OCI-LY1 (cell line): ENCODE measurements around the gene ITPK1.

ENCODE experiments used
- CTCF ChIP-seq: fragments of 200-600 bp; sonication (generic), shearing (Covaris generic); IDR thresholded peaks from 2 replicates; pipeline ENCODE4 v1.5.1; 2017; ENCODE audit warnings: mild to moderate bottlenecking, antibody characterized with exemption, low read length, moderate library complexity, mixed read lengths
- EZH2 ChIP-seq: fragments of 200-600 bp; sonication (generic), shearing (Covaris generic); IDR thresholded peaks from 2 replicates; pipeline ENCODE4 v1.8.0; 2017; ENCODE audit warnings: borderline replicate concordance, mixed run types, mild to moderate bottlenecking, antibody characterized with exemption, low read length, moderate library complexity, mixed read lengths

GRCh38 chr14:93108105-93108504 is 7.6 kb downstream of the ITPK1 start:
- TF ChIP-seq CTCF = no peak
- no peak for TF ChIP-seq EZH2
